Uterus (tissue), 4 donors: ENCODE results near the gene TMEM94. TPM values are rescaled to one million over a fixed set of nuclear protein-coding genes. Genes with fewer than 3 reads are reported as not detected.
A peak's percentile ranks its signal among the peaks of the same experiment; 100 is the strongest.

Source experiments
- DNase-seq, 2 donors: peaks; one replicate each; pipeline ENCODE4 v3.0.0-alpha.2; 2019 to 2020
- H3K27ac ChIP-seq, 2 donors: fragments of 200-600 bp; sonication (generic); 1 replicate in 1 of 2; 2 replicates in 1 of 2; pipeline ENCODE4 v1.5.1; 2016 to 2018
- H3K27me3 ChIP-seq, 2 donors: fragments of 200-600 bp; sonication (generic); one replicate each; pipeline ENCODE4 v1.5.1; 2018 to 2019; ENCODE audit warnings: control low read depth in 1 of 2
- H3K36me3 ChIP-seq, 2 donors: fragments of 200-600 bp; sonication (generic); one replicate each; pipeline ENCODE4 v1.5.1; 2019; ENCODE audit warnings: control low read depth in 1 of 2
- H3K4me1 ChIP-seq, 2 donors: fragments of 200-600 bp; sonication (generic); one replicate each; pipeline ENCODE4 v1.5.1; 2018 to 2019; ENCODE audit warnings: control low read depth in 1 of 2
- H3K4me3 ChIP-seq, 2 donors: fragments of 200-600 bp; sonication (generic); 1 replicate in 1 of 2; 2 replicates in 1 of 2; pipeline ENCODE4 v1.5.1; 2018 to 2019; ENCODE audit warnings: mild to moderate bottlenecking in 1 of 2
- H3K9me3 ChIP-seq, 2 donors: fragments of 200-600 bp; sonication (generic); one replicate each; pipeline ENCODE4 v1.5.1; 2019; ENCODE audit warnings: control low read depth in 1 of 2
- POLR2A ChIP-seq, 2 donors: fragments of 450-650 bp; IDR thresholded peaks; one replicate each; pipeline ENCODE4 v1.6.1; 2016; ENCODE audit warnings: antibody characterized with exemption in 2 of 2, mild to moderate bottlenecking in 1 of 2, moderate library complexity in 1 of 2
- intact Hi-C: fragments of 100-400 bp; cut with DNase I; formaldehyde crosslinking; loops from one replicate; pipeline ENCODE4 v1.15.1; 2023; ENCODE audit warnings: low total_unique reads
- total RNA-seq, 4 donors: library from RNA; depleted of rRNA in 3 of 4; stranded (reverse); fragments of >200 nt in 3 of 4; gene quantifications; one replicate each; pipeline versions ENCODE4 v1.1.0 to v1.2.4, GENCODE V29; 2014 to 2023
- TF ChIP-seq, protein P1 (sequence below), 4 experiments: fragments of 200-600 bp in 2 of 4; fragments of 450-650 bp in 2 of 4; sonication (generic) in 2 of 4; IDR thresholded peaks; one replicate each; pipeline ENCODE4 v1.5.1; 2016 to 2019; ENCODE audit warnings: antibody characterized with exemption in 4 of 4, mild to moderate bottlenecking in 2 of 4, moderate library complexity in 1 of 4
- donor health status: DM: yes; HTN: yes; CAD: no.

The TMEM94 gene
- total RNA-seq, 4 donors from 2014 or later: 3.8 to 91.2 (median 26.0) TPM

- intact Hi-C loops: no loop called here
- peaks cover 8 to 21% of the 10 kb centered on the region in 2 donors for H3K4me1 ChIP-seq
- no peaks in the 10 kb centered on the region for H3K9me3 ChIP-seq
- H3K36me3 ChIP-seq: no peaks in the 10 kb centered on the region
- H3K27ac ChIP-seq: no peak overlapping the region
- DNase-seq: no peak
- TF ChIP-seq POLR2A (IDR thresholded peaks at IDR 0.05): no peak
- TF ChIP-seq, protein P1, sequence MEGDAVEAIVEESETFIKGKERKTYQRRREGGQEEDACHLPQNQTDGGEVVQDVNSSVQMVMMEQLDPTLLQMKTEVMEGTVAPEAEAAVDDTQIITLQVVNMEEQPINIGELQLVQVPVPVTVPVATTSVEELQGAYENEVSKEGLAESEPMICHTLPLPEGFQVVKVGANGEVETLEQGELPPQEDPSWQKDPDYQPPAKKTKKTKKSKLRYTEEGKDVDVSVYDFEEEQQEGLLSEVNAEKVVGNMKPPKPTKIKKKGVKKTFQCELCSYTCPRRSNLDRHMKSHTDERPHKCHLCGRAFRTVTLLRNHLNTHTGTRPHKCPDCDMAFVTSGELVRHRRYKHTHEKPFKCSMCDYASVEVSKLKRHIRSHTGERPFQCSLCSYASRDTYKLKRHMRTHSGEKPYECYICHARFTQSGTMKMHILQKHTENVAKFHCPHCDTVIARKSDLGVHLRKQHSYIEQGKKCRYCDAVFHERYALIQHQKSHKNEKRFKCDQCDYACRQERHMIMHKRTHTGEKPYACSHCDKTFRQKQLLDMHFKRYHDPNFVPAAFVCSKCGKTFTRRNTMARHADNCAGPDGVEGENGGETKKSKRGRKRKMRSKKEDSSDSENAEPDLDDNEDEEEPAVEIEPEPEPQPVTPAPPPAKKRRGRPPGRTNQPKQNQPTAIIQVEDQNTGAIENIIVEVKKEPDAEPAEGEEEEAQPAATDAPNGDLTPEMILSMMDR (IDR thresholded peaks at IDR 0.05): no peak
- no peaks in the 10 kb centered on the region for H3K27me3 ChIP-seq
- no peak overlapping the region for H3K4me3 ChIP-seq
These were observed 16.8 kb downstream of the TMEM94 start for GRCh38 chr17:75473246-75473645.

GRCh38 chr17:75474736-75475135 is 18.3 kb downstream of the TMEM94 start:
- Histone ChIP-seq H3K36me3 (no peaks in the 10 kb centered on the region), H3K27ac (peak overlapping the region; percentile 43 to 68), H3K4me3 (no peak overlapping the region), H3K9me3 (no peaks in the 10 kb centered on the region), H3K27me3 (no peaks in the 10 kb centered on the region), H3K4me1 (peaks cover 8 to 21% of the 10 kb centered on the region in 2 donors)
- no peak for DNase-seq
- intact Hi-C loops: no loop called here
- TF ChIP-seq, protein P1 (IDR thresholded peaks at IDR 0.05): no peak
- TF ChIP-seq POLR2A (IDR thresholded peaks at IDR 0.05): no peak

DNA sequence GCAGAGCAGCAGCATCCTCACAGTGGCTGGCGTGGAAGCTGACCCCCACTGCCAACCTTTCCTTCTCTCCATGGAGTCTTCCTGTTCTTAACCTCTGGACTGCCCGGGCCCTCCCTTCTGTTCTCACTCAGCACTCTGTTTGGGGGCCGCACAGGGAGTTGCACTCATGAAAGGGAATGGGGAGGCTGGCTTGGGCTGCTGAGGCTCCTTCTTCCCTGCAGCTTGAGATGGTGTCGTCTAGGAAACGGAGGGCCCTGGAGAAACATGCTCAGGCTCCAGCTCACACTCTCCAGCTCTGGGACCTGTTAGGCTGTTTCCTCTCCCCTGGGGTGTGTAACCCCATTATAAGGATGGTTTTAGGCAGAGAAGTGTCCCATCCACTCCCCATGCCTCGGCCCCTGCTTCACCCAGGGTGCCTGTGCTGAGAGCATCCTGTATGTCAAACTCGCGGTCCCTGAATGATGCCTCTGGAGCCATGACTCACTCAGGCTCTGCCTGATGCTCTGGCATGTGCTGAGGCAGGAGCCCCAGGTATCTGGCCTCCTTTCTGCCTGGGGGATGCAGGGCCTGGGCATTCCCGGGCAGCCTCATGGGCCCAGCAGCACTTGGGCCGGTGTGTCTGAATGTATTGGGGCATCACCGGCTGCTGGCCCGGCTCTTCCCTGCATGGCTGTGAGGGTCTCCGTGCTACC is 18.9 kb downstream of the TMEM94 start:
- no peak for DNase-seq
- Histone ChIP-seq H3K4me1 (peaks cover 8 to 21% of the 10 kb centered on the region in 2 donors), H3K4me3 (no peak overlapping the region), H3K9me3 (no peaks in the 10 kb centered on the region), H3K27me3 (no peaks in the 10 kb centered on the region), H3K27ac (peak overlapping the region; percentile 68 to 82), H3K36me3 (no peaks in the 10 kb centered on the region)
- intact Hi-C loops: no loop called here
- TF ChIP-seq, protein P1 (IDR thresholded peaks at IDR 0.05): no peak
- TF ChIP-seq POLR2A (IDR thresholded peaks at IDR 0.05): no peak

DNA sequence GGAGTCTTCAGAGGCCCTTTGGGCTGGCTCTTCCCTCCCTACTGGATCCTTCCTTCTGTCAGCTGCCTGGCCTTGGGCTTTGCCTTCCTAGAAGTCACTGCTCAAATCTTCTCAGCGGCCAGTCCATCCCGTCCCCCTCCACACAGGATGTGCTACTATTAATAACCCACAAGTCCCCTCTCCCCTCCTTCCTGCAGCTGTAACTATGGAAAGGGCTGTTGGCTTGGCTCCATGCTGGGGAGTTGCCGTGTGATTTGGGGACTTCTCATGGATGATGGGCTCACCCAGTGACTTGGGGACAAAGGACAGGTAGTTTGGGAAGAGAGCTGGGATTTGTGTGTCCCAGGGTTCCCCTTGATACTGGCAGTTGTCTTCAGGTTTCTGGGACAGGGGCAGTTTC is 19.4 kb downstream of the TMEM94 start:
- Histone ChIP-seq H3K36me3 (no peaks in the 10 kb centered on the region), H3K4me3 (no peak overlapping the region), H3K27me3 (no peaks in the 10 kb centered on the region), H3K9me3 (no peaks in the 10 kb centered on the region), H3K27ac (peak overlapping the region; percentile 68 to 82), H3K4me1 (peaks cover 8 to 21% of the 10 kb centered on the region in 2 donors)
- TF ChIP-seq POLR2A (IDR thresholded peaks at IDR 0.05): no peak
- TF ChIP-seq, protein P1 (IDR thresholded peaks at IDR 0.05): no peak
- intact Hi-C loops: no loop called here
- peak in 1 of 2 donors; percentile 49 for DNase-seq

GRCh38 chr17:75476271-75476671 is 19.8 kb downstream of the TMEM94 start:
- H3K4me1 ChIP-seq: peaks cover 8 to 21% of the 10 kb centered on the region in 2 donors
- no peaks in the 10 kb centered on the region for H3K36me3 ChIP-seq
- H3K9me3 ChIP-seq: no peaks in the 10 kb centered on the region
- no peak for TF ChIP-seq POLR2A (IDR thresholded peaks at IDR 0.05)
- TF ChIP-seq, protein P1 (IDR thresholded peaks at IDR 0.05): no peak
- intact Hi-C loops: no loop called here
- peak overlapping the region; percentile 68 to 82 for H3K27ac ChIP-seq
- no peaks in the 10 kb centered on the region for H3K27me3 ChIP-seq
- H3K4me3 ChIP-seq: no peak overlapping the region
- DNase-seq: peak; percentile 41 to 53
